22Rv1 (cell line): ENCODE results near the gene MT1G.

Source experiments
- ZFX ChIP-seq: fragments of 450-650 bp; IDR thresholded peaks from 2 replicates; pipeline ENCODE4 v1.6.1; 2017; ENCODE audit warnings: antibody characterized with exemption, borderline replicate concordance
- TF ChIP-seq, protein P1 (sequence below): fragments of 450-650 bp; IDR thresholded peaks from 2 replicates; pipeline ENCODE4 v1.5.1; 2017; ENCODE audit warnings: mild to moderate bottlenecking

DNA sequence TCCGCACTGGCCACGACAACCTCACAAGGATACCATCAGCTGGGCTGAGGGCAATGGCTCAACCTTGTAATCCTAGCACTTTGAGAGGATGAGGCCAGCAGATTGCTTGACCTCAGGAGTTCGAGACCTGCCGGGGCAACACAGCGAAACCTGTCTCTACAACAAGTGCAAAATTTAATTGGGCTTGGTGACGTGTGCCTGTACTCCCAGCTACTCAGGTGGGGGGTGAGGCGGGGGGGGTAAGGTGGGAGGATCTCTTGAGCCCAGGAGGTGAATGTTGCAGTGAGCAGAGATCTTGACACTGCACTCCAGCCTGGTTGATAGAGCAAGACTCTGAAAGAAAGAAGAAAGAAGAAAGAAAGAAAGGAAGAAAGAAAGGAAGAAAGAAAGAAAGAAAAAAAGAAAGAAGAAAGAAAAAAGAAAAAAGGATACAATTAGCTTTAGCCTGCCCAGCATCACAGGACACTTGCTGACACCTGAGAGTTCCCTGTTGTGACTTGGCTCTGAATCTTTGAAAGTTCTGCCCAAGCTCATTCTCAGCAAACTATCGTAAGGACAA is 47.4 kb downstream of the MT1G start:
- TF ChIP-seq, protein P1, sequence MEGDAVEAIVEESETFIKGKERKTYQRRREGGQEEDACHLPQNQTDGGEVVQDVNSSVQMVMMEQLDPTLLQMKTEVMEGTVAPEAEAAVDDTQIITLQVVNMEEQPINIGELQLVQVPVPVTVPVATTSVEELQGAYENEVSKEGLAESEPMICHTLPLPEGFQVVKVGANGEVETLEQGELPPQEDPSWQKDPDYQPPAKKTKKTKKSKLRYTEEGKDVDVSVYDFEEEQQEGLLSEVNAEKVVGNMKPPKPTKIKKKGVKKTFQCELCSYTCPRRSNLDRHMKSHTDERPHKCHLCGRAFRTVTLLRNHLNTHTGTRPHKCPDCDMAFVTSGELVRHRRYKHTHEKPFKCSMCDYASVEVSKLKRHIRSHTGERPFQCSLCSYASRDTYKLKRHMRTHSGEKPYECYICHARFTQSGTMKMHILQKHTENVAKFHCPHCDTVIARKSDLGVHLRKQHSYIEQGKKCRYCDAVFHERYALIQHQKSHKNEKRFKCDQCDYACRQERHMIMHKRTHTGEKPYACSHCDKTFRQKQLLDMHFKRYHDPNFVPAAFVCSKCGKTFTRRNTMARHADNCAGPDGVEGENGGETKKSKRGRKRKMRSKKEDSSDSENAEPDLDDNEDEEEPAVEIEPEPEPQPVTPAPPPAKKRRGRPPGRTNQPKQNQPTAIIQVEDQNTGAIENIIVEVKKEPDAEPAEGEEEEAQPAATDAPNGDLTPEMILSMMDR: no peak
- TF ChIP-seq ZFX: no peak
